ENCODE results near the gene HSP90AB1. TPM values are rescaled to one million over a fixed set of nuclear protein-coding genes. Genes with fewer than 3 reads are reported as not detected.

The HSP90AB1 gene
- total RNA-seq, 1 donor from 2014 or later = 463 TPM

GRCh38 chr6:44233567-44234100 is 13.3 kb upstream of the HSP90AB1 start:
- DNase-seq (ENCODE audit: extremely low spot score in 2 of 2) = no peak
- Histone ChIP-seq H3K36me3 (peaks cover 0 to 8% of the 10 kb centered on the region in 2 donors), H3K4me1 (peaks cover 40% of the 10 kb centered on the region)

GRCh38 chr6:44234101-44235025 is 12.5 kb upstream of the HSP90AB1 start:
- H3K9me3 ChIP-seq = no peaks in the 10 kb centered on the region
- H3K27me3 ChIP-seq = no peaks in the 10 kb centered on the region
- peaks cover 40% of the 10 kb centered on the region for H3K4me1 ChIP-seq
- no peak overlapping the region for H3K4me3 ChIP-seq
- H3K36me3 ChIP-seq = peaks cover 0 to 8% of the 10 kb centered on the region in 2 donors
- no peak for DNase-seq (ENCODE audit: extremely low spot score in 2 of 2)
- TF ChIP-seq POLR2AphosphoS5 (IDR thresholded peaks at IDR 0.05; ENCODE audit: insufficient read depth in 1 of 2, low read depth in 1 of 2) (peak; percentile 40 to 72), CTCF (IDR thresholded peaks at IDR 0.05) (peak; percentile 21 to 57 (median 57)), POLR2A (IDR thresholded peaks at IDR 0.05) (no peak)
- peak overlapping the region; percentile 99 for H3K27ac ChIP-seq
- intact Hi-C loops (cut with DNase I) = loop anchor here (5.0 kb wide), 1 partner anchor 62 kb away; no protein-coding TSS in a partner anchor

More at GRCh38 chr6:44233567-44234100, 13.3 kb upstream of the HSP90AB1 start:
- Histone ChIP-seq H3K27me3 (no peaks in the 10 kb centered on the region), H3K4me3 (no peak overlapping the region), H3K27ac (peak overlapping the region; percentile 99), H3K9me3 (no peaks in the 10 kb centered on the region)
- intact Hi-C loops (cut with DNase I) = loop anchor here (5.0 kb wide), 1 partner anchor 61 kb away; no protein-coding TSS in a partner anchor
- TF ChIP-seq POLR2A (IDR thresholded peaks at IDR 0.05) = no peak
- TF ChIP-seq POLR2AphosphoS5 (IDR thresholded peaks at IDR 0.05; ENCODE audit: insufficient read depth in 1 of 2, low read depth in 1 of 2) = no peak
- no peak for TF ChIP-seq CTCF (IDR thresholded peaks at IDR 0.05)

- TF ChIP-seq POLR2AphosphoS5 (IDR thresholded peaks at IDR 0.05; ENCODE audit: insufficient read depth in 1 of 2, low read depth in 1 of 2) (no peak), POLR2A (IDR thresholded peaks at IDR 0.05) (no peak), CTCF (IDR thresholded peaks at IDR 0.05) (no peak)
- Histone ChIP-seq H3K36me3 (peaks cover 0 to 8% of the 10 kb centered on the region in 2 donors), H3K27ac (peak overlapping the region; percentile 99), H3K4me3 (no peak overlapping the region), H3K27me3 (no peaks in the 10 kb centered on the region), H3K9me3 (no peaks in the 10 kb centered on the region), H3K4me1 (peaks cover 40% of the 10 kb centered on the region)
- no peak for DNase-seq (ENCODE audit: extremely low spot score in 2 of 2)
- intact Hi-C loops (cut with DNase I) = no loop called here
These were observed 11.6 kb upstream of the HSP90AB1 start for GRCh38 chr6:44235269-44235668.

GRCh38 chr6:44235891-44236516 is 10.9 kb upstream of the HSP90AB1 start:
- Histone ChIP-seq H3K4me1 (peaks cover 40% of the 10 kb centered on the region), H3K27me3 (no peaks in the 10 kb centered on the region), H3K27ac (peak overlapping the region; percentile 99), H3K9me3 (no peaks in the 10 kb centered on the region), H3K36me3 (peaks cover 0 to 8% of the 10 kb centered on the region in 2 donors), H3K4me3 (no peak overlapping the region)
- intact Hi-C loops (cut with DNase I) = no loop called here
- TF ChIP-seq POLR2A (IDR thresholded peaks at IDR 0.05) (no peak), POLR2AphosphoS5 (IDR thresholded peaks at IDR 0.05; ENCODE audit: insufficient read depth in 1 of 2, low read depth in 1 of 2) (no peak), CTCF (IDR thresholded peaks at IDR 0.05) (no peak)
- no peak for DNase-seq (ENCODE audit: extremely low spot score in 2 of 2)
